T-helper 17 cell (primary cell): Measurements from ENCODE around the gene TDRD7. TPM values are rescaled to one million over a fixed set of nuclear protein-coding genes. Genes with fewer than 3 reads are reported as not detected.

Experiments used
- ATAC-seq: fragments of 150-1000 bp; cut with Tn5 transposase; 2 replicates; pipeline ENCODE4 v1.10.0; 2021; ENCODE audit warnings: mild to moderate bottlenecking, moderate library complexity
- DNase-seq, 3 donors: peaks; one replicate each; pipeline versions ENCODE4 v3.0.0 to v3.0.0-alpha.2; 2020 to 2021
- H3K9me3 ChIP-seq: one replicate; pipeline ENCODE4 v1.7.0; 2013; ENCODE audit warnings: low read length, mild to moderate bottlenecking; ENCODE audit not compliant: control insufficient read depth, poor library complexity, severe bottlenecking
- H3K27ac Mint-ChIP-seq: one replicate; pipeline ENCODE4 v1.8.0; 2022; ENCODE audit warnings: mild to moderate bottlenecking, moderate library complexity, mixed read lengths
- H3K27me3 Mint-ChIP-seq: one replicate; pipeline ENCODE4 v1.8.0; 2022; ENCODE audit warnings: mixed read lengths
- H3K36me3 Mint-ChIP-seq: one replicate; pipeline ENCODE4 v1.8.0; 2022; ENCODE audit warnings: low read depth, mixed read lengths
- H3K4me1 Mint-ChIP-seq: one replicate; pipeline ENCODE4 v1.8.0; 2022; ENCODE audit warnings: mild to moderate bottlenecking, mixed read lengths
- H3K4me3 Mint-ChIP-seq: one replicate; pipeline ENCODE4 v1.8.0; 2022; ENCODE audit warnings: mild to moderate bottlenecking, moderate library complexity, mixed read lengths
- total RNA-seq, 4 donors: library from RNA in 2 of 4; stranded (reverse) in 2 of 4; gene quantifications; one replicate each; pipeline ENCODE4 v1.2.3 and lab custom pipeline; 2022 to 2026

Gene TDRD7
- total RNA-seq, 2 donors from 2014 or later = 8.5 to 10.4 TPM

DNA sequence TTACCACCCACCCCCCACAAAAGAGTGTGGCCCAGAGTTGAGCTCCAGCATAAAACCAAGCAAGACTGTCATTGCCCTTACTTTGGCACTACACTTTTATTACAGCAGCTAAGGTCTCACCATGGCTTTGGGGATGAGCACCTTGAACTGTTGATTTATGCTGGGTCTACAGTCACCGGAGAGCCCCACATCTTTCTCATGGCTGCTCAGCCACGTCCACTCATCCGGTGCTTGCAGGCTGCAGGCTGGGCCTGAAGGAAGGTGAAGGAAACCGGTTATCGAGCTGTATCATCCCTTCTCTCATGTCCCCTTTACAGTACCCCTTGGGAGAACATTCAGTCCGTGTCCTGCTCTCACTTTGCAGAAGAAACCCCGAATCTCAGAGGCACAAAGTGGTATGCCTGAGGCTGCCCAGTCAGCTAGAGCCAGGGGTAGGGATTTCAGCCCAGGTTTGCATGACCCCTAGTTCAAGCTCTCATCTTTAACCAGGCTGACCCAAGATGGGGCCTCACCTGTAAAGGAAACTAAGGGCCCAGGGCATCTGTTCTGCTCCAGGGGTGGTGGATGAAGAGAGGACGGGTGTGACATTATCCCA is 101.2 kb downstream of the TDRD7 start:
- Mint-ChIP-seq H3K27ac (no peak overlapping the region), H3K36me3 (peaks cover 3% of the 10 kb centered on the region), H3K4me1 (peaks cover 4% of the 10 kb centered on the region), H3K27me3 (peaks cover 50% of the 10 kb centered on the region), H3K4me3 (peak overlapping the region; percentile 31)
- H3K9me3 ChIP-seq = no peaks in the 10 kb centered on the region
- ATAC-seq (no peak), DNase-seq (no peak)

DNA sequence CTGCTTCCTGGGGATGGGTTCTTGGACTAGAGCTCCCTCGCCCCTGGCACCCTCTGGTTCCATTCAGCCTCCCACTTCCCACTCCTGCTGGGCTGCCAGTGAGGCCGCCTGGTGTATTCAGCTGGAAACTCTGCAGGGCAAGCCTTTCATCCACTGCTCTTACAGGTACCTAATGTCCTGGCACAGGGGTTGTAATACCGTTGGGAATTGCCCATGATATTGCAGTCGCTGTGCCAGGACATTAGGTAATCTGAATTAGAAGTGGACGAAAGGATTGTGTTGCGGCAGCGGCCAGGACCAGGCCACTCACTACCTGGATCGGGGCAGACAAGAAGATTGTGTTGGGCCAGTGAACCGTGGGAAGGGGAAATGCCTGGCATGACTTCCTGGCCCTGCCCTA is 102.6 kb downstream of the TDRD7 start:
- Mint-ChIP-seq H3K36me3 (peaks cover 3% of the 10 kb centered on the region), H3K4me3 (no peak overlapping the region), H3K4me1 (peaks cover 4% of the 10 kb centered on the region), H3K27me3 (peaks cover 55% of the 10 kb centered on the region), H3K27ac (no peak overlapping the region)
- no peaks in the 10 kb centered on the region for H3K9me3 ChIP-seq
- DNase-seq (no peak), ATAC-seq (no peak)

DNA sequence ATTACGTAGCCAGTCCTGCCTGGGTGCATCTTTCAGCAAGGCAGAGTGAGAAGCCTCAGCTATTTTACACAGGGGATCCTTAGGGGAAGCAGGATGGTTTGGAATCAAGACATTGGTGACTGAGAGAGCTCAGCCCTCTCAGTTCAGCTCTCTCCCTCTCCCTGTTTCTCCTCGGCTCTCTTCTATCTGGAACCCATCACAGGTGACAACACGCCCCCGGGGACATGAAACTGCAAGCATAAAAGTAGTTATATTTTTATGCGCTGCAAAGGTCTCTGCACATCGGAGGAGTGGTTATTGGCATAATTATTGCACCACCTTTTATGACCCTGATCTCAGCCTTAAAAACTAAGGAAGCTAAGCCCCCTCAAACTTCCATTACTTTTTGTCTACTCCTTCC is 103.8 kb downstream of the TDRD7 start:
- DNase-seq = no peak
- Mint-ChIP-seq H3K4me3 (no peak overlapping the region), H3K4me1 (peaks cover 4% of the 10 kb centered on the region), H3K27me3 (peaks cover 53% of the 10 kb centered on the region), H3K27ac (no peak overlapping the region), H3K36me3 (peaks cover 3% of the 10 kb centered on the region)
- H3K9me3 ChIP-seq = no peaks in the 10 kb centered on the region
- ATAC-seq = no peak

DNA sequence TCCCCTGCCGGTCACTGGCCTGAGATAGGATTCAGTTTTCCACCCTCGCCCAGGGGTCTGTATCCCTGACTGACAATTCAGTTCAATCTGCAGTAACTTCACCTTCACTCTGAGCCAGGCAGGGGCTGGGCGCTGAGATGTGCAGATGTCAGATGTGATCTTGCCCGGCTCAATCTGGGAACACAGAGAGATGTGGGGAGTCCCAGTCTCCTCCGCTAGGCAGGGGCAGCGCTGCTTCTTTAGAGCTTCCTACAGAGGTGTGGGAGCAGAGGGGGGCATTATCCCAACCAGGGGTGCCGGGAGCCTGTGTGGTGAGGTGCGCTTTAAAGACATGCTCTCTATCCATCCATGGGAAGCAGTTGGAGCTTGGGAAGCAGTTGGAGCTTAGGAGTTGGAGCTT is 104.2 kb downstream of the TDRD7 start:
- ATAC-seq = no peak
- no peak for DNase-seq
- Mint-ChIP-seq H3K4me3 (no peak overlapping the region), H3K27me3 (peaks cover 53% of the 10 kb centered on the region), H3K4me1 (peaks cover 4% of the 10 kb centered on the region), H3K36me3 (peaks cover 3% of the 10 kb centered on the region), H3K27ac (peak overlapping the region; percentile 47)
- no peaks in the 10 kb centered on the region for H3K9me3 ChIP-seq

DNA sequence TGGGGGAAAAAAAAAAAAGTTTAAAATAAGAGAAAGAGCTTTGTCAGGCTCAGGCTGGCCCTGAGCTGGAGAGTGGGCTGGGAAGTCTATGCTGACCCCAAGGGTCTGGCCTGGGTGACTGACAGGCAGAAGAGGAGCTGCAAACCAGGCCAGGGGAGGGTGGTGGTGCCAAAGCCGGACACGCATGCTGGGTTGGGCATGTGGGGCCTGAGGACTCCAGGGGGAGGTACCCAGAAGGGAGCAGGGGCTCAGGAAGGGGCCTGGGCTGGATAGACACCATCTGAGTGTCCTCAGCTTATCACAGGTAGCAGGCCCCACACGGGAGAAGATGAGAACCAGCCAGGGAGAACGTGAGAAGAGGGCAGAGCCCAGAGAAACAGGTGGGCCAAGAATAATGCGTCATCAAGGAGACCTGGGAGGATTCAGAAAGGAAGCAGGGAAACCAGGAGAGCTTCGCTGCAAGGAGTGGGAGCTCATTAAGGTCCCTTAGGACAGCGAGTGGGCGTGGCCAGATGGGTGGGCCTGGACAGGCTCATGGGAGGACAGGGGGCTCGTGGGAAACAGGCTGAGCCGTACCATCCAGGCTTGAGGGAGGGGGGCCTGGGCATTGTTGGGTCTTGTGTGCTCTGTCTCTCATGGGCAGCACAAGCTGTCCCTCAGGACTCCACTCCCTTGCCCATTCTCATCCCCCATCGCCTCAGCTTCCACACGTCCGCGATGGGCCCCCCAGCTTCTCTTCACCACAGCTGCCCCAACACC is 105.6 kb downstream of the TDRD7 start:
- Mint-ChIP-seq H3K27me3 (peaks cover 44% of the 10 kb centered on the region), H3K4me3 (no peak overlapping the region), H3K27ac (no peak overlapping the region), H3K4me1 (peaks cover 4% of the 10 kb centered on the region), H3K36me3 (peaks cover 3% of the 10 kb centered on the region)
- ATAC-seq (no peak), DNase-seq (no peak)
- H3K9me3 ChIP-seq = no peaks in the 10 kb centered on the region

DNA sequence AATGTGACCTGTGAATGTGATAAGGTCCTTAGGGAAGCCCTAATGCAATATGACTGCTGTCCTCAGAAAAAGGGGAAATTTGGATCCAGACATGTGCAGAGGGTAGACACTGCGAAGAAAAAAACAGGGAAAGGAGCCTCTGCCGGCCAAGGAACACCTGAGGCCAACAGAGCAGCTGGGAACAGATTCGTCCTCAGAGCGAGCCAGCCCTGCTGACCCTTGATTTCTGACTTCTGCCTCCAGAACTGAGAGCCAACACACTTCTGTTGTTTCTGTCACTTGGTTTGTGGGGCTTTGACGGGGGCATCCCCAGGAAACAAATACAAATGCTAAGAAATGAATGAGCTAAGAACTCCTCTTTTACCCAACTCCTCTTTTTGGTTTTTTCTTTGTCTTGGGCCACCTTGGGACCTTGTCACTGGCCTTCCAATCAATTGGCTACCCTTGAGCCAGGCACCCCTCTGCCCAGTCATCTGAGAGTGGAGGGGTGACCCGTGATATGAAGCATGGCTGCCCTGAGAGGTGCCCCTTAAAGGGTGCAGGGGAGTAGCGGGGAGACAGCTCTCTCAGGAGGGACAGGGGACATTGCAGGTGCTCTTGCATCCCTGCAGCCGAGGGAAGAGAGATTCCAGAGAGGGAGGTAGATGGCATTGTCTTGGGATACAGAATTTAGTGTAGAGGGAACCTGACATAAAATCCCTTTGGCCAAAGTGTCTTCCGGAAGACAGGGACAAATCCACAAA is 106.4 kb downstream of the TDRD7 start:
- ATAC-seq (no peak), DNase-seq (no peak)
- H3K4me3 Mint-ChIP-seq = no peak overlapping the region
- no peak overlapping the region for H3K27ac Mint-ChIP-seq
- H3K9me3 ChIP-seq = no peaks in the 10 kb centered on the region
- H3K36me3 Mint-ChIP-seq = peaks cover 3% of the 10 kb centered on the region
- peaks cover 44% of the 10 kb centered on the region for H3K27me3 Mint-ChIP-seq
- H3K4me1 Mint-ChIP-seq = peaks cover 4% of the 10 kb centered on the region

DNA sequence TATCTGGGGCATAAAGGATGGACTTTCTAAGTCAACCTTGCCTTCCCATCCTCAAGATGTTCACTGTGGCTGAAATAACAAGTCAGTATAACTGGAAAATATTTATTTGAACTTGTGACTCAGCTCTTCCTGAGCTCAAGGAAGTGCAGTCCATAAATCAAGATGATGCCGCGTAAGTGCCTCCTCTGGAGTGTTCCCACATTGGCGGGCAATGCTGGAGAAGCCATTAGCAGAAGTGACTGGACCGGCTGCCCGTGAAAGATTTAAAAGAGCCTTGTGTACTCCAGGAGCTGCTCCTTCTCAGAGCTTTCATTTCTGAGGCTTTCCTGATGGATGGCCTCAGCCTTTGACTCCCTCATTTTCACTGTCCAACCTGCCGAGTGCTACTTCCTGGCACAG is 107.0 kb downstream of the TDRD7 start:
- Mint-ChIP-seq H3K4me1 (peaks cover 4% of the 10 kb centered on the region), H3K27me3 (peaks cover 44% of the 10 kb centered on the region), H3K4me3 (no peak overlapping the region), H3K27ac (no peak overlapping the region), H3K36me3 (peaks cover 3% of the 10 kb centered on the region)
- DNase-seq (no peak), ATAC-seq (no peak)
- no peaks in the 10 kb centered on the region for H3K9me3 ChIP-seq

DNA sequence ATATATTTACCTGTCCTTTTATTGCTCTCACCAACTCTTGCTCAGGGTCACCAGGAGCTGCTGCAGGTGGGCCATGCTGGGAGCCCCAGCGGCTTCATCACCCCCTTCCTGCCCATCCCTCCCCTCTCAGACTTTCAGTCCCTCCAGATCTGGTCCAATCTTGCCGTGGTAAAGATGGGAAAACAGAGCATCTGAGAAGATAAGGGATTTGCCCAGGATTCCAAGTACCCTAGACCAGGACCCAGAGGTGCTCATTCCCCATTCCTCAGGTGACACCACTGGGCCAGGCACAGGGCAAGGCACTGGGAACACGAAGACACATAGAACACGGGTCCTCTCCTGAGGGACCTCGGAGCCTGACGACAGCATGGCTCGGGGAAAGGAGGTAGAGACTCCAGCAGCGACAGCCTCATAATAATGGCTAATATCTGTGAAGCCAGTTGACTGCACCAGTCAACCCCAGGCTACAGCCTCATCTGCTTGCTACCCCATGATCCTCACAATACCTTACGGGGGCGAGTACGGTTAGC is 107.6 kb downstream of the TDRD7 start:
- ATAC-seq = no peak
- no peak for DNase-seq
- H3K9me3 ChIP-seq = no peaks in the 10 kb centered on the region
- peaks cover 4% of the 10 kb centered on the region for H3K4me1 Mint-ChIP-seq
- H3K27ac Mint-ChIP-seq = no peak overlapping the region
- H3K36me3 Mint-ChIP-seq = peaks cover 3% of the 10 kb centered on the region
- H3K27me3 Mint-ChIP-seq = peaks cover 44% of the 10 kb centered on the region
- H3K4me3 Mint-ChIP-seq = no peak overlapping the region

DNA sequence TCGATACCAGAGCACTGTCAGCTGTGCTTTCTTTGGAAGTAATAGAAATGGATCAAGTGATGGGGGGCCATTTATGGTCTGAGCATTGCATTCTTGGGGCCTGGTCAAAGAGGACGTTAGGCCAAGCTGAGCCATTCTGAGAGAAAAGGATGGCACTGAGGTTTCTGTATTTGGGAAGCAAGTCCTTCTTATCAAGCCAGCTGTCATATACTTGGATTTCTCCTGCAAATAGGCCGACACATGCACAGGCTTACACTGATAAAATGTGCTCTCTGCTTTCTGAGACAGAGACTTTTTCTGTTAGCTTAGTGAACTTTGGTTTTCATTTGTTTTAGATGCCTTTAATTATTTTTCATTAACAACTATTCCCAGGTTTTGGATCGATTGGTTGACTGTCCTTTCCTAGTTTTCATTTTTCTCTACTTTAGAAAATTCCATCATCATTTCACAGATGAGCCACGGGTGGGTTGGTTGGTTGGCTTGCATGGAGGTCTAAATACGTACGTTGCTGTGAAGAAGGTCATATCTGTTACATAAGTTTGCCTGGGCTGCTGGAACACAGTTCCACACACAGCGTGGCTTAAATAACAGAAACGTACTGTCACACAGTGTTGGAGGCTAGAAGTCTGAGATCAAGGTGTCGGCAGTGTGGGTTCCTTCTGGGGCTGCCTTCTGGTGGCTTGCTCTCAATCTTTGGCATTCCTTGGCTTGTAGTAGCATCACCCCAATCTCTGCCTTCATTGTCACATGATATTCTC is 109.9 kb downstream of the TDRD7 start:
- ATAC-seq = no peak
- H3K9me3 ChIP-seq = no peaks in the 10 kb centered on the region
- Mint-ChIP-seq H3K27me3 (peaks cover 30% of the 10 kb centered on the region), H3K27ac (no peak overlapping the region), H3K4me1 (peaks cover 2% of the 10 kb centered on the region), H3K36me3 (no peaks in the 10 kb centered on the region), H3K4me3 (no peak overlapping the region)
- no peak for DNase-seq

DNA sequence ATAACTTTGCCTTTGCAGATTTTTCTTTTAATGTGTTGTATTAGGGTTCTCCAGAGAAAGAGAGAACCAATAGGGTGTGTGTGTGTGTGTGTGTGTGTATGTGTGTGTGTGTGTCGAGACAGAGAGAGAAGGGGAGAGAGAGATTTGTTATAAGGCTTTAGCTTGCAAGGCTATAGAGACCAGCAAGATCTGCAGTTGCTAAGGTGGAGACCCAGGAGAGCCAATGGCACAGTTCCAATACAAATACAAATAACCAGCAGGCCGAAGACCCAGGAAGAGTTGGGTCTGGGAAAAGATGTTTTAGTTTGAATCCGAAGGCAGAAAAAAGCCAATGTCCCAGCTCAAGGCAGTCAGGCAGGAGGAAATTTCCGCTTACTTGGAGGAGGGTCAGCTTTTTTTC is 112.5 kb downstream of the TDRD7 start:
- no peak for DNase-seq
- no peak for ATAC-seq
- peaks cover 8% of the 10 kb centered on the region for H3K27me3 Mint-ChIP-seq
- H3K9me3 ChIP-seq = no peaks in the 10 kb centered on the region
- no peak overlapping the region for H3K4me3 Mint-ChIP-seq
- H3K36me3 Mint-ChIP-seq = no peaks in the 10 kb centered on the region
- H3K4me1 Mint-ChIP-seq = no peaks in the 10 kb centered on the region
- H3K27ac Mint-ChIP-seq = no peak overlapping the region

DNA sequence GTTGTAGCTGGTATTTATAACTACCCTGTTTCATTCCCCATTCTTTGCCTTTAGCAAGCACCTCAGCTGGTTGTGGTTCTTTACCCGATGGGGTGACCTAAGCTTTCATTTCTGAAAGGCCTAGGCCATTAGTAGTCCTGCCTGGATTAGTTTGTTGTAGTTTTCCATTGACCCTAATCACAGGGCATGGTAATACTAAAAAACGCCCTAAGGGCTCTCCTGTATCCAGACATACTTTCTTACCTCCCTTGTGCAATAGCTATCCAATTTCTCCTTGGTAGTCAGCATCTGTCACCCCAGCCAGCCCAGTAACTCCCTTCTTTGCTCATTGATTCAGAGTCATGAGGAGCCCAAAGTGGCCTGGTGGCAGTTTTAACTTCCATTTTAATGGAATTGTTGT is 113.6 kb downstream of the TDRD7 start:
- H3K9me3 ChIP-seq = no peaks in the 10 kb centered on the region
- Mint-ChIP-seq H3K27me3 (peaks cover 10% of the 10 kb centered on the region), H3K4me1 (no peaks in the 10 kb centered on the region), H3K36me3 (no peaks in the 10 kb centered on the region), H3K4me3 (no peak overlapping the region), H3K27ac (no peak overlapping the region)
- ATAC-seq (no peak), DNase-seq (no peak)

DNA sequence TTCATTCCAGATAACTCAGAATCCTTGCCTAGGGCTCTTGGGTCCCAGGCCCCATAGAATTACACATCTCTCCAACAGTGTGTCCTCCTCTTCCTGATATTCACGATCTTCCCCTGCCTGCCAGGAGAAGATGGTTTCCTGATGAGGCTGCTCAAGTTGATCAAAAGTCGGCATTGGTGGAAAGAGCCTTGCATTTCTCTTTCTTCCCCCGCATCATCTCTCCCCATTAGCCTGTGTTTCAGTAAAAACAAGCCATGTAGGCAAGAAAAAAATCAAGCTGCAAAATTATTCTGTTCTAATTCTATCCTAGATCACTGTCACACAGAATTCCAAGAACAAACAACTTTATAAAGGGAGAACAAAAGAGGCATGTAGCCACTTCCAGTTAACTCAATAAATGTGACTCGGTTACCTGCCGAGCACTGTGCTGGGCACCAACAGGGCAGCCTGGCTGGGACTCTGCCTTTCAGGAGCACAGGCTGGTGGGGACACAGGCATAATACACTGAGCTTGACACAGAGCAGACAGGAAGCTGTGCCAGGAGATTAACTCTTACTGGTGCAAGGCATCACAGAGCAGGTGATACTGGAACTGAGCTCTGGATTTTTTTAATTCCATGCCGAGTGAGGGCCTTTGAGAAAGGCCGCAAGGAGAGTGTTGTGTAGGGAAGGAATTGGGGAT is 115.1 kb downstream of the TDRD7 start:
- Mint-ChIP-seq H3K36me3 (no peaks in the 10 kb centered on the region), H3K4me1 (no peaks in the 10 kb centered on the region), H3K27ac (no peak overlapping the region), H3K4me3 (no peak overlapping the region), H3K27me3 (peaks cover 10% of the 10 kb centered on the region)
- no peaks in the 10 kb centered on the region for H3K9me3 ChIP-seq
- no peak for ATAC-seq
- no peak for DNase-seq
